GM12872 (cell line): Measurements from ENCODE around the gene PLA2G4C.

Experiments used
- TF ChIP-seq, protein P1 (sequence below): IDR thresholded peaks from 3 replicates; pipeline ENCODE4 v1.5.1; 2011; ENCODE audit warnings: low read depth, mild to moderate bottlenecking, low read length, moderate library complexity; ENCODE audit not compliant: insufficient read depth

The PLA2G4C gene

DNA sequence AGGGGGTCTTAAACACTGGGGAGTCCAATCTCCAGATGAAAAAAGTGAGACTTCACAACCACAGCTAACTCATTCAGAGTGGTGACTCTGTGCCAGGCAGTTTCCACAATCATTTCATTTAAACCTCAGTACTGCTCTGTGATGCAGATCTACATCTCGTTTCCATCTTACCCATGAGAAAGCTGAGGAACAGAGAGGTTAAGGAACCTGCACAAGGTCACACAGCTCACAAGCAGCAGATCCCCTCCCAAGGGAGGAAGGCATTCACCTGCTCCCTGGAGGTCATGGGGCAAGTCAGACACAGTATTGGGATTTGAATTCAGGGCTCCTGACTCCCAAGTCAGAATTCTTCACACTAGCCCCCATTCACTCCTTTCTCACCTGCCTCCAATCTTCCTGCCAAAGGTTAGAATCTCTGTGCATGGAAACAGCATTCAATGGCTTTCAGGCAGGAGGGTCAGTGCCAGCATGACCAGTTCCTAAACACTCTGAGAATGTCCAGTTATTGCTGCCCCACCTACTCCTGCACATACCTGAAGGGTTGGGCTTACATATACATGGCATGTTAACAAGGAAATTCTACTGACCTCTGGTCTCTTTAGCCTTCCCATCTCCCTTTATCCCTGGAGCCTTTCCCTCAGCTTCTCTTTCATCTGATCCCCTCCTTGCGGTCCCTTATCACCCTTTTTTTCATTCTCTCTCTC is 68.6 kb downstream of the PLA2G4C start:
- TF ChIP-seq, protein P1, sequence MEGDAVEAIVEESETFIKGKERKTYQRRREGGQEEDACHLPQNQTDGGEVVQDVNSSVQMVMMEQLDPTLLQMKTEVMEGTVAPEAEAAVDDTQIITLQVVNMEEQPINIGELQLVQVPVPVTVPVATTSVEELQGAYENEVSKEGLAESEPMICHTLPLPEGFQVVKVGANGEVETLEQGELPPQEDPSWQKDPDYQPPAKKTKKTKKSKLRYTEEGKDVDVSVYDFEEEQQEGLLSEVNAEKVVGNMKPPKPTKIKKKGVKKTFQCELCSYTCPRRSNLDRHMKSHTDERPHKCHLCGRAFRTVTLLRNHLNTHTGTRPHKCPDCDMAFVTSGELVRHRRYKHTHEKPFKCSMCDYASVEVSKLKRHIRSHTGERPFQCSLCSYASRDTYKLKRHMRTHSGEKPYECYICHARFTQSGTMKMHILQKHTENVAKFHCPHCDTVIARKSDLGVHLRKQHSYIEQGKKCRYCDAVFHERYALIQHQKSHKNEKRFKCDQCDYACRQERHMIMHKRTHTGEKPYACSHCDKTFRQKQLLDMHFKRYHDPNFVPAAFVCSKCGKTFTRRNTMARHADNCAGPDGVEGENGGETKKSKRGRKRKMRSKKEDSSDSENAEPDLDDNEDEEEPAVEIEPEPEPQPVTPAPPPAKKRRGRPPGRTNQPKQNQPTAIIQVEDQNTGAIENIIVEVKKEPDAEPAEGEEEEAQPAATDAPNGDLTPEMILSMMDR = no peak

DNA sequence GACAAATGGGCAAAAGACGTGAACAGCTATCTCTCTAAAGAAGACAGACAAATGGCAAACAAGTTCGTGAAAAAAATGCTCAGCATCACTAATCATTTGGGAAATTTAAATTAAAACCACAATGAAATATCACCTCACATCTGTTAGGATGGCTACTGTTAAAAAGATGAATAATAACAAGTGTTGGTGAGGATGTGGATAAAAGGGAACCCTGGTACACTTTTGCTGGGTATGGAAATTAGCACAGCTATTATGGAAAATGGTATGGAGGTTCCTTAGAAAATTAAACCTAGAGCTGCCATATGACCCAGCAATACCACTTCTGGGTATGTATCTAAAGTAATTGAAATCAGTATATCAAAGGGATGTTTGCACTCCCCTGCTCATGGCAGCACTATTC is 73.9 kb downstream of the PLA2G4C start:
- TF ChIP-seq, protein P1 = no peak

DNA sequence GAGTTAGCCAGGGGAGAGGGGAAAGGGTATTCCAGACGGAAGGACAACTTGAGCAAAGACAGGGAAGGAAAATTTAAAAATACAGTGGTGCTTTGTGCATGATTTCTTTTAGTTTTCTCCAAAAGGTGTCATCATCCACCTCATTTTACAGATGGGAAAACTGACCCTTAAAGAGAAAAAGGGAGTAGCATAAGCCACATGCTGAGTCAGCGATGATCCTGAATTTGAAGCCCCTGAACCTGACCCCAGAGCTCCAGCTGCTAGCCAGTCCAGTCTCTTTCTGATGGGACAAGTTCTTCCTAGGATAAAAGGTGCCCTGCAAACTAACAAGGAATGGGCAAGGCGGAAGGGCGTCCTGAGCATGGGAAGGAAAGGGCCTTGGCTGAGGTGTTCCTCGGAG is 77.0 kb downstream of the PLA2G4C start:
- TF ChIP-seq, protein P1 = no peak

DNA sequence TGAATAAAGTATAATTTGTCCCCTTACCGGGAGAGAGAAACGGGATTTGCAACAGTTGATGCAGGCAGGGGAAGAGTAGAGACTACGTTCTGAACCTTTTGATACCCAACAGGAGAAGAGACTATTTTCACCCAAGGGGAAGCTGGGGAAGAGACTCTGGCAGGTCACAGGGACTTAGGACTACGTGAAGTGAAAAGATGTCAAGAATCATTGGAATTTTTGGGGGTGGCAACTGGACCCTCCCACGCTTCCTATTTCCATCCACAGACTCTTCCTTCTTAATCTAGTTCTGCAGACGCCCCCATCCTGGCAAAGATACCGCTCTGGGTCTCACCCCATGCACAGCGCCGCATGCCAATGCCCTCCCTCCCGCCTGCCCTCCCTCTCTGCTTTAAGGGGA is 80.5 kb downstream of the PLA2G4C start:
- TF ChIP-seq, protein P1 = no peak

DNA sequence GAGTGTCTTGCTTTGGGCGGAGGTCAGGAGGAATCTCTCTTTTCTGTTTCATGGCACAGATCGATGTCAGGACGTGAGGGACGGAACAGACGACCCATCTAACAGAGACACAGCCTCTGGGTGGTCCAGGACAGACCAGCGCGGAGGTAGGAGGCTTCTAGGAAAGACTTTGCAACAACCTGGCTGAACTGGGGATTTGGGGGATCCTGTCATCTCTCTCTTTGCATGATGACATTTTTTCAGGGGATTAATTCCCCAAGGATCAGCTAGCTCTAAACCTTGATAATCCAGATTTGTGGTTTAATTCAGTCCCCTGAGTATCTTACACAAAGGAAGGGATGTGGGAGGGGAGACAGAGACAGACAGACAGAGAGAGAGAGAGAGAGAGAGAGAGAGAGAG is 81.2 kb downstream of the PLA2G4C start:
- TF ChIP-seq, protein P1 = no peak

DNA sequence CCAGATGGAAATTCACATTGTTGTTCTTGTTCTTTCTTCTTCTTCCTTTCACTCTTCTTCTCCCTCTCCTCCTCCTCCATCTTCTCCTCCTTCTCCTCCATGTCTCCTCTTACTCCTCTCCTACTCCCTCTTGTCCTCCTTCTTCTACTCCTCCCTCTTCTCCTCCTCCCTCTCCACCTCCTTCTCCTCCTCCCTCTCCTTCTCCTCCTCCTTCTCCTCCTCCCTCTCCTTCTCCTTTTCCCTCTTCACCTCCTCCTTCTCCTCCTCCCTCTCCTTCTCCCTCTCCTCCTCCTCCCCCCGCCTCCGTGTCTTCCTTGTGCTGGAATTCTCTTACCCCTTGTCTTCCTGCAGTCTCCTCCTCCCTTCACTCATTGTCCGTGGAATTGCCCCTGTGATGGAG is 85.1 kb downstream of the PLA2G4C start:
- TF ChIP-seq, protein P1 = no peak

DNA sequence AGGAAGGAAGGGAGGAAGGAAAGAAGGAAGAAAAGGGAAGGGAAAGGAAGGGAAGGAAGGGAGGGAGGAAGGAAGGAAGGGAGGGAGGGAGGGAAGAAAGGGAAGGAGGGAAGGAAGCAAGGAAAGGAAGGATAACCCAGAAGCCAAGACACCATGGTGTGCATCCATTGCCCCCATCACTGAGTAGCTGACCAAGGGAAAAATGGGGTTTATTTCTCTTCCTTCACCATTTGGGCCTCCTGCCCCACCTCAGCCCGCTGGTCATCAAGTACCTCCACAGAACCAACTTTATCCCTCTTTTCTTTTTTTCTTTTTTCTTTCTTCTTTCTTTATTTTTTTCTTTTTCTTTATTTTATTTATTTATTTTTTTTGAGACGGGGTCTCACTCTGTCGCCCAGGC is 87.1 kb downstream of the PLA2G4C start:
- TF ChIP-seq, protein P1 = no peak
